GM19351 (cell line): ENCODE results near the gene CSPG4.
"Not testable (repeated sequence)": the region's sequence is repeated elsewhere in the genome, so short reads cannot be mapped to it uniquely, and the experiment has no call there.

ENCODE experiments used
- ATAC-seq: cut with Tn5 transposase; IDR thresholded peaks from one replicate; pipeline ENCODE4 v1.9.1; 2021; ENCODE audit warnings: mild to moderate bottlenecking, moderate library complexity; ENCODE audit not compliant: unreplicated experiment

The CSPG4 gene

GRCh38 chr15:75738647-75739325, 26.1 kb upstream of the CSPG4 start:
- peak; percentile 93 for ATAC-seq

- no peak for ATAC-seq
These were observed 25.5 kb upstream of the CSPG4 start for GRCh38 chr15:75738014-75738646.

- not testable (repeated sequence) for ATAC-seq
These were observed 24.7 kb upstream of the CSPG4 start for GRCh38 chr15:75737116-75738013.

- ATAC-seq, result no peak
These were observed 23.6 kb upstream of the CSPG4 start for GRCh38 chr15:75736256-75736655.

- not testable (repeated sequence) for ATAC-seq
These were observed 22.5 kb upstream of the CSPG4 start for GRCh38 chr15:75734861-75735760.

GRCh38 chr15:75733761-75734651, 21.4 kb upstream of the CSPG4 start:
- no peak for ATAC-seq

- ATAC-seq, result peak; percentile 60
These were observed 20.3 kb upstream of the CSPG4 start for GRCh38 chr15:75732809-75733451.

- no peak for ATAC-seq
These were observed 19.6 kb upstream of the CSPG4 start for GRCh38 chr15:75732177-75732808.

- ATAC-seq, result no peak
These were observed 18.9 kb upstream of the CSPG4 start for GRCh38 chr15:75731248-75732151.

GRCh38 chr15:75730376-75731247, 18.0 kb upstream of the CSPG4 start:
- not testable (repeated sequence) for ATAC-seq

- no peak for ATAC-seq
These were observed 16.9 kb upstream of the CSPG4 start for GRCh38 chr15:75729326-75730069.

GRCh38 chr15:75727851-75728715, 15.4 kb upstream of the CSPG4 start:
- no peak for ATAC-seq

- no peak for ATAC-seq
These were observed 14.4 kb upstream of the CSPG4 start for GRCh38 chr15:75727031-75727531.

GRCh38 chr15:75725719-75726607, 13.3 kb upstream of the CSPG4 start:
- no peak for ATAC-seq
